Activated T-helper 1 cell treated with Interleukin-2 at 50 U/mL for 16 hours (primary cell): ENCODE measurements around the gene ACOX2.

ENCODE experiments used
- DNase-seq: peaks from one replicate; pipeline ENCODE4 v3.0.0-alpha.2; 2020; ENCODE audit warnings: low read depth

The ACOX2 gene

GRCh38 chr3:58536501-58537411 lies at the start of gene ACOX2:
Gene ACOX2, minus strand, starts transcription at chr3:58537190. Its CDS starts 2,084 bp downstream, at chr3:58535106.
- DNase-seq: no peak

DNA sequence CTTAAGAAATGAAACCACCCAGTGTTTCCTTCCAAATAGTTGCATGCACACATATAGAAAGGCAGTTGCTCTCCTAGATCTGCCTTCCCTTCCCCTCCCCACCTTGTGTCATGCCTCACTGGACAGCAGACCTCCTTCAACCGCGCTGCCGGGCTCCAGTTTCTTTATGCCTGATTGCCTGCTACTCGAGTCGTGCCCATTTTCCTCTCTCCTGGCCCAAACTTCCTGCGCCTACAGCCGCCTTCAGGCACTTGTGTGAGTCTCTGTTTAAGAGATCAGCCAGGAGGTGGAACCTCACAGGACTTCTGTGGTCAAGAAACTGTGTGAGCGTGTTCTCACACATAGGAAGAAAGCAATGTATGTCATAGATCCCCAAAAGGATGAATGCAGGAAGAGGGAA lies 49.0 kb upstream of the ACOX2 start:
- DNase-seq: no peak

- DNase-seq: peak; percentile 27
Measured at GRCh38 chr3:58585005-58585786, 48.2 kb upstream of the ACOX2 start.

GRCh38 chr3:58584690-58585004 lies 47.7 kb upstream of the ACOX2 start:
- DNase-seq: no peak

GRCh38 chr3:58581328-58582091 lies 44.5 kb upstream of the ACOX2 start:
- DNase-seq: no peak

GRCh38 chr3:58580826-58581327 lies 43.9 kb upstream of the ACOX2 start:
- DNase-seq: no peak

- no peak for DNase-seq
Measured at GRCh38 chr3:58578873-58579272, 41.9 kb upstream of the ACOX2 start.

DNA sequence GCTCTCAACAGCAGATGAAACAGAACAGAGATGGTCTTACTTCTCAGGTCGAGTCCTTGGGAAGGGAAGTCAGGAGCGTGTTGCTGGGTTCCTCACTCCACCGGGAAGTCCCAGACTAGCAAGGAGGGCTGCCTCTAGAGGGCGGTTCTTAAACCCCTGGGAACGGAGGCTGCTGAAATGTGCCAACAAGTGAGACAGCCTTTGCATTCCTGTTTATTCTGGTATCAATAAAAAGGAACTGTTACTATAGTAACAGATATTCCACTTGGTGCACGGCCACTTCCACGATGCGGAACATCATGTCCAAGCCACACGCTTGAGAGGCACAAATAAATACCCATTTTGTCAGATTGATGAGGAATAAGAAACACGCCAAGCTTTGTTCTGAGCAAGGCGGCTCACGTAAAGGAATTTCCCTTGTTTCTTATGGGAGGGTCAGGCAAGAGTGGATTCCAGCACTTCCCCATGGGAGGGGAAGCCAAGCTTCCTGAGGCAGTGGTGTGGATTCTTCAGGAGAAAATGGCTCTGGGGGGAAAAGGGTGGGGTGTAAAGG lies 40.4 kb upstream of the ACOX2 start, which contains the start of gene FAM107A:
Gene FAM107A, minus strand, starts transcription at position 123 of the 553 bp plus-strand sequence. CDS start 7,531 bp downstream, outside the sequence.
- DNase-seq: no peak

DNA sequence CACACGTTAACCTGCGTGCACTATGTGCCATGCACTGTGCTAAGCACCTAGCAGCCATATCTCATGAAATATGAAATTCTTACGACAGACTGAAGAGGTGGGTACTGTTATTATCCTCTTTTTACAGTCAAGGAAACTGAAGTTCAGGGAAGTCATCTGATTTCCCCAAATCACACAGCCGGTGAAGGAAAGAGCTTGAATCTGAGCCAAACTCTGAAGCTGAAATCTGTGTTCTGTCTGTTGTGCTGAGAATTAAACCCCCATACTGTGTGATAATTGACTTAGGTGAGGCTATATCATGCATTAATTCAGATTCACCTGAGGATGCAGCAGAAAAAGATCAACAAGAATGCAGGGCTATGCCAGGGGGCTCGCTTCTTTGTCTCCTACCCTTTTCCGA lies 39.7 kb upstream of the ACOX2 start:
- DNase-seq: no peak

DNA sequence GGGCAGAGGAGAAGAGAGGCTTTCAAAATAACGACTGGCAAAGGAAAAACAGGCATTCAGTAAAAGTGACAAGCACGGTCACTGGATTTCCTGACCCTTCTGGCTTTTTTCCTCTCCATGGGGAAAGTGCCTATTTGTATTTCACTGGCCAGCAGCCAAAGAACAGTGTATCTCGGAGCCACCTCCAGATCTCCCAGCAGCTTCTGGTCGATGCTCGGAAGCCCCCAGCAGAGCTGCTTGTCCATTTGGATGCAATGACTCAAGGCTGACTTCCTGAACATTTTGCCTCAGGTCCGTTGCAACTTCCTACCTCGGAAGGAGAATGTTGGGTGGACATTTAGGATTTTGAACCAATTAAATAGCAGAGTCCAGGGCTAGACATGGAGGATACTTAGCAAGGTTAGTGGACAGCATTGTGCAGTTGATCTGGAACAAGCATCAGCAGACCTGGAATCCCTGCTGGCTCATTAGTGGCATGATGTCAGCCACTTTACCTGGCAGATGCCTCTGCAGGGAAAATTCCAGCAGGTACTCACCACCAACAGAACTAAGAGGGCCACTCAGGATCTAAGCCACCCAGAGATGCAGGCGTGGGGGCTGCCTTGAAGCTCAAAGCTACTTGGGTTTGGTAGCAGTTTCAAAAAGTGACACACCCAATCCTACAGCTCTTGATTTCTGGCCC lies 39.1 kb upstream of the ACOX2 start:
- no peak for DNase-seq

DNA sequence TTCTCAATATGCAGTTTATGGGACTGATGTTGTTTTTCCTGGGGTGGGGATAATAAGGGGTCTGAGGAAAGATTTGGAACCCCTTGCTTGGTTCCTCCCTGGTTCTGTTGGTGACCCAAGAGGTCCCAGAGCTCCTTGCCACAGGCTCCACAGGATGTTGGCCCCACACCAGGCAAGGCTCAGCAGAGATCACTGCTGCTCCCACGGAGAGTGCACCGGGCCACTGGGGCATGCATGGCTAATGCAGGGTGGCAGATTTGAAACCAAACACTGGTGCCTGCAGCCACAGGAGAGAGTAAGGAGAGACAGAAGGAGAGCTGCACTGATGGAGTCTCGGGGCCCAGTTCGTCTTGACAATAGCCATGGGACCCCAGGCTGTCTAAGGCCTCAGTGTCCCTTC lies 37.7 kb upstream of the ACOX2 start:
- DNase-seq: no peak

DNA sequence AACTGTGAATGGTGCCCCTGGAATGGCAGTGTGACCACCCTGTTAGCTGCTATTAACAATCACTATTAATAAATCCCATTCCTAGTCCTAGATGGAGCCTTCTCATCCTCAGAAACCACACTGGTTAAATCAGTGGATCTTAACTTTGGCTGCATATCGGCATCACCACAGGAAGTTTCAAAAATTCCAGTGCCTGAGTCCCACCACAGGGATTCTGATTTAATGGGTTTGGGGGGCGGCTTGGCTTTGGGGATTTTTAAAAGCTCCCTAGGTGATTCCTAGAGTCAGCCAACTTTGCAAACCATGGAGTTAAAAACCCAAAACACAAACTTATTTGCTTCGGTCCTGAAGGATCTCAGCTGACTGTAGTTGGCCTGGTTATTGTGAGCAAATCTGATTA lies 37.1 kb upstream of the ACOX2 start:
- no peak for DNase-seq

- DNase-seq: no peak
Measured at GRCh38 chr3:58573640-58574039, 36.6 kb upstream of the ACOX2 start.

- no peak for DNase-seq
Measured at GRCh38 chr3:58572634-58573230, 35.7 kb upstream of the ACOX2 start.

DNA sequence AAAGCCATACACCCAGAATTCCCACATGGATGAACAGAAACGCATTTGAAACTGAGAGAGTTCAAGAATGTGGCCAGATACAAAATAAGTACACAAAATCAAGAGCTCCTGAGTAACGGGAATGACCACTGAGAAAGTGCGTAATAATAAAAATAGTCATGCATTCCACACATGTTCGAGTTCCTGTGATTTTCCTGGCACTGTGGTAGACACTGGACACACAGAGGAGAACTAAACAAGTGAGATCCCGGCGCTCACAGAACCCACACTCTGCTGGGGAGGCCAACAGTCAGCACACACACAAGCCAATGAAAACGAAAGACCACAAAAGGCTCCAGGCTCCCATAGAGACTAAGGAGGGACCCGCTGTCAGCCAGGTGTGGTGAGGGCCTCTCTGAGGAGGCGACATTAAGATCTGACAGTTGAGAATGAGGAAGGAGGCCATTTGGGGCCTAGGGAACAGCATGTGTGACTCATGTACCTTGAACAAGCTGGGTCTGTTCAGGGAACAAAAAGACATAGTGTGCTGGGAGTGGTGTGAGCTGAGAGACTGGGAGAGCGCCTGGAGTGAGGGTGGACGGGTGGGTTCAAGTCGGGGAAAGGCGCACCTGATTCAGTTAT lies 35.1 kb upstream of the ACOX2 start:
- DNase-seq: no peak

GRCh38 chr3:58570851-58571250 lies 33.9 kb upstream of the ACOX2 start:
- no peak for DNase-seq

DNA sequence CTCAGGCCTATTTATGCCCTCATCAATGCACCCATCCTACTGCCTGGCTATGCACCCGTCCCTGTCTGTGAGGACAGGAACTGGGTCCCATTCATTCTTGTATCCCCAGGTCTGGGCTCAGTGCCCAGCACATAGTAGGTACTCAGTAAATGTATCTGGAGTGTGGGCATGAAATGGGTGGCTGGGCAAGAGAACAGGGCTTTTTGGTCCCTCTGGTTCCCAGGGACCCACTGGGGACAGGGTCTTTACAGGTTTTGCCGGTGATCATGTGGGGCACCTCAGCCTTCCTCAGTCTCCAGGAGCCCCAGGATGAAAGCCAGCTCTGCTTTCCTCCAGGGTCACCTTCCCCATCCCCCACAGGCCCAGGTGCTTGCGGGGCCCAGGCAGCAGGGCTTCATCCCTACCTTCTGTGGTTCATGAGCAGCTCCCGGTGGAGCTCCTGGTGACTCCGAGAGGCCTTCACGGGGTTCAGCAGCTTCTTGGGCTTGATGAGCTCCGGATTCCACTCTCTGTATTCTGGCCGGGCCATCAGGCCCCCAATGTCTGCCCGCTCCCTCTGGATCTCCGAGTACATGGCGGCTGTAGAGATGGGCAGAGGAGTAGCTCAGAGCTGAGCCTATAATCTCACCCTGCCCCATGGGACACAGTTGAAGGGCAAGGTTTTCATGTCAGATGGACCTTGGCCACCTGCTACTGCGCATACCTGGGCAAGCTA lies 32.5 kb upstream of the ACOX2 start:
- no peak for DNase-seq

GRCh38 chr3:58568572-58569286 lies 31.7 kb upstream of the ACOX2 start:
- peak; percentile 49 for DNase-seq

DNA sequence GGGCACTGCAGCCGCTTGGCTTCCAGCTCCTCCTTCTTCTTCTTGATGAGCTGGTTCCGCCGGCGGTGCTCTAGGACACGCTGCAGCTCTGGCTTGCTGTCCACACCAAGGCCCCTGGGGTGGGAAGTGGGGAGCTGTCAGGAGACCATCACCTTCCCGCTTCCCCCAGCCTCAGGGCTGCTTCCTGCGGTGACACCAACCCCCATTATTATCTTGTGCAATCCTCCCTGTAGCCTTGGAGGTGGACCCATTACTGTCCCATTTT lies 30.2 kb upstream of the ACOX2 start:
- no peak for DNase-seq
